AG04450 (cell line): ENCODE measurements around the gene ANXA4. TPM values are rescaled to one million over a fixed set of nuclear protein-coding genes. Genes with fewer than 3 reads are reported as not detected.

Experiments used
- CTCF ChIA-PET: fragments of 300-600, 350-600 bp; formaldehyde crosslinking; extraction: SDS; loops from one replicate; lab custom pipeline; 2022; ENCODE audit warnings: antibody characterized with exemption, inconsistent platforms; lab: Charles Lee
- POLR2A ChIA-PET: fragments of 350-600 bp; formaldehyde crosslinking; extraction: SDS; loops from one replicate; lab custom pipeline; 2021; ENCODE audit warnings: antibody characterized with exemption, inconsistent platforms; lab: Yijun Ruan, JAX
- DNase-seq: peaks from one replicate; pipeline ENCODE4 v3.0.0-alpha.2; 2011; ENCODE audit warnings: low read depth, low spot score
- H3K27ac ChIP-seq: one replicate; pipeline ENCODE4 v1.5.1; 2012; ENCODE audit warnings: low read depth, low read length, control low read depth
- H3K27me3 ChIP-seq: one replicate; pipeline ENCODE4 v1.6.0; 2012; ENCODE audit warnings: low read length; ENCODE audit not compliant: control insufficient read depth, insufficient read depth
- H3K4me3 ChIP-seq: 2 replicates; pipeline ENCODE4 v1.5.1; 2011; ENCODE audit warnings: mild to moderate bottlenecking, low read depth, low read length, control low read depth
- H3K9me3 ChIP-seq: 2 replicates; pipeline ENCODE4 v1.5.1; 2012; ENCODE audit warnings: low read length; ENCODE audit not compliant: control insufficient read depth, insufficient read depth
- polyA plus RNA-seq: library from polyadenylated mRNA; depleted of rRNA; stranded (reverse); fragments of >200 nt; gene quantifications from 2 replicates; pipeline ENCODE4 v1.2.3, GENCODE V29; 2011
- TF ChIP-seq, protein P1 (sequence below): IDR thresholded peaks from 2 replicates; pipeline ENCODE4 v1.5.1; 2011; ENCODE audit warnings: low read depth, low read length, control low read depth, inconsistent platforms

ANXA4 gene
- polyA plus RNA-seq, 1 experiment, result 105 TPM

DNA sequence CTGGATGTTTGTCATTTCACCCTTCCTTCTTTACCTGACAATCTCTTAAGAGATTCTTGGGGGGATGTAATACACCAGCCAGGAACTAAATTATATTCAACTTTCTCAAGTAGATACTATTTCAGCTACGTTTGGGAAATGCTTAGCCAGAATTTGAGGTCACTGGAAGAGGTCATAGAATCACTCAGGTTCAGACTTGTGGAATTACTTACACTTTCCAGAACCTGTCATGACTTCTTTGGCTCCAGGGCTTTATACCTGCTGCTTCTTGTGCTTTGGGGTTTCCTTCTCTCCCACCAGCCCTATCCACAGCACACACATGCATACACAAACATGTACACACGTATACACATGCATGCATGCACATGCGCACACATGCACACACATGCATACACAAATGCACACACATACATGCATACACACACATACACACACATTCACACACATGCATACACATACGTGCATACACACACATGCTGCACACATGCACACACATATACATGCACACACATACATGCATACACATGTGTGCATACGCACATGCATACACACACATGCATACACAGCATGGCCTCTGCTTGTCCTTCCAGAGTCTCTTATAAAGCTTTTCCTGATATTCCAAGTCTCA, 23.5 kb upstream of the ANXA4 start:
- Histone ChIP-seq H3K9me3 (no peaks in the 10 kb centered on the region), H3K27me3 (no peaks in the 10 kb centered on the region), H3K4me3 (no peak overlapping the region), H3K27ac (no peak overlapping the region)
- CTCF ChIA-PET, result interaction anchor here (0.7 to 6.5 kb wide), 2 partner anchors 99 to 130 kb away, joined by 3 to 46 read pairs; no protein-coding TSS in a partner anchor
- TF ChIP-seq, protein P1, sequence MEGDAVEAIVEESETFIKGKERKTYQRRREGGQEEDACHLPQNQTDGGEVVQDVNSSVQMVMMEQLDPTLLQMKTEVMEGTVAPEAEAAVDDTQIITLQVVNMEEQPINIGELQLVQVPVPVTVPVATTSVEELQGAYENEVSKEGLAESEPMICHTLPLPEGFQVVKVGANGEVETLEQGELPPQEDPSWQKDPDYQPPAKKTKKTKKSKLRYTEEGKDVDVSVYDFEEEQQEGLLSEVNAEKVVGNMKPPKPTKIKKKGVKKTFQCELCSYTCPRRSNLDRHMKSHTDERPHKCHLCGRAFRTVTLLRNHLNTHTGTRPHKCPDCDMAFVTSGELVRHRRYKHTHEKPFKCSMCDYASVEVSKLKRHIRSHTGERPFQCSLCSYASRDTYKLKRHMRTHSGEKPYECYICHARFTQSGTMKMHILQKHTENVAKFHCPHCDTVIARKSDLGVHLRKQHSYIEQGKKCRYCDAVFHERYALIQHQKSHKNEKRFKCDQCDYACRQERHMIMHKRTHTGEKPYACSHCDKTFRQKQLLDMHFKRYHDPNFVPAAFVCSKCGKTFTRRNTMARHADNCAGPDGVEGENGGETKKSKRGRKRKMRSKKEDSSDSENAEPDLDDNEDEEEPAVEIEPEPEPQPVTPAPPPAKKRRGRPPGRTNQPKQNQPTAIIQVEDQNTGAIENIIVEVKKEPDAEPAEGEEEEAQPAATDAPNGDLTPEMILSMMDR, result no peak
- DNase-seq, result no peak
- POLR2A ChIA-PET, result interaction anchor here (0.7 kb wide), 1 partner anchor 65 kb away, joined by 5 read pairs; no protein-coding TSS in a partner anchor

DNA sequence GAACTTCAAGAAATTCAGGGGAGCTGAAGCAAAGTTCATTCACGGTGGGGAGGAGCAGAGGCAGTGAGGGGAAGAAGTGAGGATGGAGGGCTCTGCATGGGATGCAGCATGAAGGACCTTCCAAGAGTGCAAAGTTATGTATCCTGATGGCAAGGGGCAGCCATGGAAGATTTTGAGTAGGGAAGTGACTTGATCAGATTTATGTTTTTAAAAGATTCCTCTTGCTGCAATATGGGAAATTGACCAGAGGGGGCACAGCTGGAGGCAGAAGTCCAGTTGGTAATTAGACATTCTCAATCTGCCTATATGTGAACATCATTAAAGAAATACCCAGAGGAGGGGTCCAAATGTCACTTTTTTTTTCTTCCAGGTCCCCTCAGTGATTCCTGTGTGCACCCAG, 21.5 kb upstream of the ANXA4 start:
- no peak for DNase-seq
- CTCF ChIA-PET, result interaction anchor here (0.6 to 6.5 kb wide), 9 partner anchors 11 to 207 kb away, joined by 3 to 46 read pairs (median 3); no protein-coding TSS in a partner anchor
- no peak overlapping the region for H3K4me3 ChIP-seq
- no peak overlapping the region for H3K27ac ChIP-seq
- POLR2A ChIA-PET, result no interaction called here
- TF ChIP-seq, protein P1, result peak; percentile 60
- no peaks in the 10 kb centered on the region for H3K27me3 ChIP-seq
- no peaks in the 10 kb centered on the region for H3K9me3 ChIP-seq

- Histone ChIP-seq H3K27ac (no peak overlapping the region), H3K27me3 (no peaks in the 10 kb centered on the region), H3K4me3 (no peak overlapping the region), H3K9me3 (no peaks in the 10 kb centered on the region)
- no peak for DNase-seq
- TF ChIP-seq, protein P1, result no peak
- ChIA-PET CTCF (interaction anchor here (1.1 to 6.5 kb wide), 3 partner anchors 24 to 208 kb away, joined by 3 to 46 read pairs (median 4); no protein-coding TSS in a partner anchor), POLR2A (no interaction called here)
These were observed 20.9 kb upstream of the ANXA4 start for GRCh38 chr2:69721022-69721421.

- ChIA-PET POLR2A (no interaction called here), CTCF (interaction anchor here (0.7 to 5.8 kb wide), 19 partner anchors 9 to 170 kb away, joined by 3 to 765 read pairs (median 6); partner anchors contain the start of genes ANXA4 and SNRNP27)
- Histone ChIP-seq H3K9me3 (no peaks in the 10 kb centered on the region), H3K4me3 (no peak overlapping the region), H3K27ac (no peak overlapping the region), H3K27me3 (no peaks in the 10 kb centered on the region)
- DNase-seq, result no peak
- TF ChIP-seq, protein P1, result no peak
These were observed 18.1 kb upstream of the ANXA4 start for GRCh38 chr2:69723791-69724190.
